GM21717 (cell line): ENCODE data around the gene LYPD8.

Experiments used
- ATAC-seq: cut with Tn5 transposase; IDR thresholded peaks from one replicate; pipeline ENCODE4 v1.9.1; 2021; ENCODE audit warnings: mild to moderate bottlenecking, moderate library complexity; ENCODE audit not compliant: unreplicated experiment

Gene LYPD8

DNA sequence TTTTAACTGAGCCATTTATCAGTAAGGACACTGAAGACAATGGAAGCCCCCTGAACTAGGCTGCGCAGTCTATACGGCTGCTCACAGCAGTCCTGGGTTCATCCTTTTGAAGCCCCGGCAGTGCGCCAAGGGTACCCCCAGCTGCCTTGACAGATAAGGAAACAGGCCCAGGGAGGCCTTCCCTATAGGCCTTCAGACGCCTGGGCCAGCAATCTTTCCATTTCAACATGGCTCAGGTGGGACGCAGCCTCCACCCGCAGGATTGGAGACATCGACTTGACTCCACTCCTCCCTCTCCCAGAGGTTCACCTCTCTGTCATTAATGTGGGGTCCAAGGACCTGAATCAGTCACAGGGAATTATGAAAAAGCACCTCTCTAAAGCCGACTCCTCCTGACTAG, 2.8 kb upstream of the LYPD8 start:
- ATAC-seq, result no peak

DNA sequence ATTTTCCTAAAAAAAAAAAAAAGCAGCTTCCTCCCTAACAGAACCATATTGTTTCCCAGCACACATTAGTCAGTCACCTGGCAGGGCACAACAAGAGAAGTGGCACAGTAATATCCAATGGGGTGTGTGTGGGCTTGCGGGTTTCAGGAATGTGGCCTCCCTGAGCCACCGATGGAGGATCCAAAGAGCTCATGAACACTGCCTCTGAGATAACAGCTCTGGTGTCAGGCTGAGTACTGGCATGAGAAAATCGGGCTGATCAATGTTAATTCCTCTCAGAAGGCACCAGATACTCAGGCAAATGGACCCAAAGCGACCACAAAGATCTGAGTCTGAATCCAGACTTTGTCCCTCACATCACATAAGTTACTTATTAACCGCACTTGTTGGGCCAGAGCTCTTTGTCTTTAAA, 2.2 kb upstream of the LYPD8 start:
- no peak for ATAC-seq

DNA sequence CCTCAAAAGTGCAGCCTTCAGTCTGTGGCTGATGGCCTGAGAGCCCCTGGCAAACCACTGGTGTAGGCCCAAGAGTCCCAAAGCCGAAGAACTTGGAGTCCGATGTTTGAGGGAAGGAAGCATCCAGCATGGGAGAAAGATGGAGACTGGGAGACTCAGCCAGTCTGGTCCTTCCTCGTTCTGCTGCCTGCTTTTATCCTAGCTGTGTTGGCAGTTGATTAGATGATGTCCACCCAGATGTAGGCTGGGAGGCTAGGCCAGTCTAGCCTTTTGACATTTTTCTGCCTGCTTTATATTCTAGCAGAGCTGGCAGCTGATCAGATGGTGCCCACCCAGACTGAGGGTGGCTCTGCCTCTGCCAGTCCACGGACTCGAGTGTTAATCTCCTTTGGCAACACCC, 1.1 kb upstream of the LYPD8 start:
- ATAC-seq, result no peak

DNA sequence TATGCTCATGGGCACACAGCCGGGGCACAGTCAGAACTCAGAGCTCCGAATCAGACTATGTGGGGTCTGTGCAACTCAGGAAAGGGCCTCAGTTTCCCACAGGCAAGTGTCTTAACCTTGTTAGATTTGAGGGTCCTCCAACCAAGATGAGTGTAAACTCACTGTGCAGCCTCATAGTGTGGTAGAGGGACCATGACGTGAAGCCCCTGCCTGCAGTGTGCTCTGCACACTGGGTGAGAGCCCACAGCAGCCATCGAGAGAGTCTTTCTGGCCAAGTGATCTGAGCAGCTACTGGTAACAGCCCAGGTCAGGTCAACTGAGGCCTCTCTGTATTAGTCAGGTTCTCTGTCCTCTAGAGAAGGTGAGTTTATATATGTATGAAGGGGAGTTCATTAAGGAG, 592 bp upstream of the LYPD8 start:
- ATAC-seq, result no peak

DNA sequence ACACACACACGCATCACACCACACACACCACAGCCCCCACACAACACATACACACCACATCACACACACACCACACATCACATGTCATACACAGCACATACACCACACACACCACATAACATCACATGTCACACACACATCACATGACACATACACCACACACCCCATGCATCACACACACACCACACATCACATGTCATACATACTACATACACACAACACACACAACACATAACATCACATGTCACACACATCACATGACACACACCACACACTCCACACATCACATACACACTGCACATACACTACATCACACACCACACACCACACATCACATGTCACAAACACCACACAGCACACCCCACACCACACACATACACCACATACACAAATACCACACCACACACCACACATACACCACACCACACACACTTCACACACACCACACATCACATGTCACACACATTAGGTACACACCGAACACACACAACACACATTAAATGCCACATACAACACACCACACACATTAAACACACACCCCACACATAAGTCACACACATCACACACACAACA, 1.8 kb downstream of the LYPD8 start:
- no peak for ATAC-seq

DNA sequence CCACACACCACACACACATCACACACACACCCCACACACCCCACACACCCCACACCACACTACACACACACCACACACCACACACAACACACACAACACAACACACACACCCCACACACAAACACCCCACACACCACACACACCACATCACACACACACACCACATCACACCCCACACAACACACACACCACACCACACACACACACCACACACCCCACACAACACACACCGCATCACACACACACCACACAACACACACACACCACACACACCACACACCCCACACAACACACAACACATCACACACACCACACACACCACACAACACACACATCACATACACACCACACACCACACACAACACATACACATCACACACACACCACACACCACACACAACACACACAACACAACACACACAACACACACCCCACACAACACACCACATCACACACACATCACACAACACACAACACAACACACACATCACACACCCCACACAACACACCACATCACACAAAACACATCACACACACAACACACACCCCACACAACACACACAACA, 2.4 kb downstream of the LYPD8 start:
- ATAC-seq, result no peak

DNA sequence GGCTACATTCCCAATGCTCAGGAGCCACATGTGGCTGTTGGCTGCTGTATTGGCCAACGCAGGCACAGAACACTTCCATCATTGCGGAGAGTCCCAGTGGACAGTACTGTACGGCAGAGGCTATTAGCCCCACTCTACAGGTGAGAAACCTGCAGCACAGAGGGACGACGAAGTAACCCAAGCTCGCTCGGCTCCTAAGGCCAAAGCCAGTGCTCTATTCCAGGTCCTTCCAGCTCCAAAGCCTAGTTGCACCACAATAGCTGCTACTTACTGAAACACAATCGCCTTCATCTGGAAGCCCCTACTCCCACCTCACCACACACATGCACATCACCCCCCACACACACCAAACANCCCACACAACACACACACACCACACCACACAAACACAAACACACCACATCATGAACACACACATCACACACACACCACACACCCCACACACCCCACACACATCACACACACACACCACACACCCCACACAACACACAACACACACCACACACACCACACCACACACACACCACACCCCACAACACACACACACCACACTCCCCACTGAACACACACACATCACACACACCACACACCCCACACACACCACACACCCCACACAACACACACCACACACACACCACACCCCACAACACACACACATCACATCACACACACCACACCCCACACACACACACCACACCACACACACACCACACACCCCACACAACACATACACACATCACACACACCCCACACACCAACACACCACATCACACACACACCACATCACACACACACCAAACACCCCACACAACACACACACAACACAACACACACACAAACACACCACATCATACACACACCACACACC, 3.2 kb downstream of the LYPD8 start:
- ATAC-seq, result no peak

DNA sequence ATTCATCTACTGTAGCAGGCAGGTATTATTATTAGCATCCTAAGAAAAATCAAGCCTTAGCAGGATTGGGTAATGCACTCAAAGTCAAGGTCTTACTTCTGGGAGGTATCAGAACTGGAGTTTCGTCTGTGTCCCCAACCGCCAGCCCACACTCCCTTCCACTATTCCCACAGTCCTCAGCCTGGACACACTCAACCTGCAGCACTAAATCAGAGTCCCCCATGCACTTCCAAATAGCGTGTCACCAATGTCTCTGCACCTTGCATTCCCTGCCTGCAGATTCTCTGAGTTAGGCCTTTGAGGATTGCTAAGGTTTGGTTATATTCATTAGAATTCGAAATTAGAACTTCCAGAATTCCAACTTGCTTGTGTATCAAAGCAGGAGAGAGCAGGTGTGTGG, 3.9 kb downstream of the LYPD8 start:
- no peak for ATAC-seq

DNA sequence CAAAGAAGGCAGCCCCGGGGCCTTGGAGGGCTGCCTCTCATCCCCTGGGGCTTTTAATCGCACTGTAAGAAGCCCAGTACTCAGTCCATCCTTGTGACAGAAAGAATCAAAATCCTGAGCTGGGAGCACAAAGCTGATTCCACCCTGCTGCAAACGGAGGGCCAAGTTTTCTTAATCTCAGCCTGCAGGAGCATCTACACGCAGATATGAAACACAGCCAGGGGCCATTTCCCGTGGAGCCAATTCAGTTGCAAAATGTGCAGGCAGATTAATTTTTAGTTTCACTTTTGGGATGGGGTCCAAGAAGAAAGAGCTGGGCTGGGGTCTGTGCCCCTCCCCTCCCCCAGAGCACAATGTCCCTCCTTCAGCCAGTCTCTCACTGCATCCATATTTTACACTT, 4.4 kb downstream of the LYPD8 start:
- no peak for ATAC-seq

DNA sequence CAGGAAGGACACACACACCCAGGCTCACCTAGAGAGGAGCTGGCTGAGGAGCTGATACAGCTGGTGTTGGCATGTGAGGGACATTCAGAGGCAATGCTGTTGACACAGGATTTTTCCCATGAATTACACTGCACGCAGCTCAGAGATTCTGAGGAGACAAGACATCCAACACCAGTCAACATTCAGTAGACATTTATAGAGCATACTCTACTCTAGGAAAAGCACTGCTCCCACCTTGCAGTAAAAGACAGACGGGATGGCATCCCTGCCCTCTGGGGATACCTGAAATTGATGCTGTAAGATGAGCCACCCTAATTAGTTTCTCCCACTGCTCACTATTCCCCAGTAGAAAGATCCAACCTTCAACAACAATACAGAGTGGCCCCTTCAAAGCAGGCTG, 5.1 kb downstream of the LYPD8 start:
- no peak for ATAC-seq

DNA sequence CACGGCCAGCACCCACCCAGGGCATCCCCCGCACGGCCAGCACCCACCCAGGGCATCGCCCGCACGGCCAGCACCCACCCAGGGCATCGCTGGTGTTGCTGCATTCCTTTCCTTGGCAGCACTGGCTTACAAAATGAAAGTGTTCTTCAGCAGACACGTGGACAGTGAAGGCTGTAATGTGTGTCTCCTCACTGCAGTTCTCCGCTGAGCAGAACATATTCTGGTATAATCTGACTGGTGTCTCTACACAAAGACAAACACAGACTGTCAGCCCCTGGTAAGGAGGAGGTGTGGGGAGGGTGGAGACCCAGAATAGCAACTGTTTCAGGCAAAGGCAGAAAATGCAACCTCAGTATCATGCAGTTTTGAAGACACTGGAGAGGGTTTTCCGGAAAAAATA, 7.3 kb downstream of the LYPD8 start:
- ATAC-seq, result no peak

DNA sequence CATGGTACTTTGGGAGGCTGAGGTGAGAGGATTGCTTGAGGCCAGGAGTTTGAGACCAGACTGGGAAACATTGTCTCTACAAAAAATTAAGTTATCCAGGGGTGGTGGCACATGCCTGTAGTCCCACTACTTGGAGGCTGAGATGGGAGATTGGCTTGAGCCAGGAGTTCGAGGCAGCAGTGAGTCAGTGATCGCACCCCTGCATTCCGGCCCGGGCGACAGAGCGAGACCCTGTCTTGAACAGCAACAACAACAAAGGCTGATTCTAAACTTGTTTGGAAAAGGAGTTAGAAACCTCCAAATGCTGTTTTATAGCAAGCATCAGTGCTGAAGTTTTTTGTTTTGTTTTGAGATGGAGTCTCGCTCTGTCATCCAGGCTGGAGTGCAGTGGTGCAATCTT, 14.7 kb downstream of the LYPD8 start:
- no peak for ATAC-seq

DNA sequence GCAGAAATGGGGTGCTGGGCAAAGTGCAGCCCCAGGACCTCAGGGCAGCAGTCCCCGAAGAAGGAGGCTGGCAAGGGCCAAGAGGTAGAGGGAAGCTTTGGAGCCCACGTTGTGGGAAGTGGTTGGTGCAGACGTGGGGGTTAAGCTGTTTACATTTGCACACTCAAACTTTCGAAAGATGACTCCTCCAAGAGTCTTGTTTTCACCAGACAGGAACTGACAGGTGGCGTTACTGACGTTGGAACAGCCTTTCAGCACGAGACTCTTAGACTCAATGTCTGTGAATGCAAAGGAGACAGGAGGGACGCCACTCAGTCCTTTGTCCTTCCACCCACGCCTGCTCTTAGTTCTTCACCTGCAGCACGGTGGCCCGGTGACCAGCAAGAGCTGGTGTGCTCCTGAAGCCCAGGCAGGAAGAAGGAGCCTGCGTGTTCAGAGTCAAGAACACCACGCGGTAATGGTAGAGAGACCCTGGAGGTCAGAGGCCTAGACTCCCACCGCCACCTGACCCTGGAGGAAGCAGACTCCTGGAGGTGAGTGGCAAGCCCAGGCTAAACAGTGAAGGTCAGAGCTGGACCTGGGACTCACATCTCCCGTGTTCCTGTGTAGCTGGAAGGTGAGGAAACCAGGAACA, 15.9 kb downstream of the LYPD8 start:
- no peak for ATAC-seq

DNA sequence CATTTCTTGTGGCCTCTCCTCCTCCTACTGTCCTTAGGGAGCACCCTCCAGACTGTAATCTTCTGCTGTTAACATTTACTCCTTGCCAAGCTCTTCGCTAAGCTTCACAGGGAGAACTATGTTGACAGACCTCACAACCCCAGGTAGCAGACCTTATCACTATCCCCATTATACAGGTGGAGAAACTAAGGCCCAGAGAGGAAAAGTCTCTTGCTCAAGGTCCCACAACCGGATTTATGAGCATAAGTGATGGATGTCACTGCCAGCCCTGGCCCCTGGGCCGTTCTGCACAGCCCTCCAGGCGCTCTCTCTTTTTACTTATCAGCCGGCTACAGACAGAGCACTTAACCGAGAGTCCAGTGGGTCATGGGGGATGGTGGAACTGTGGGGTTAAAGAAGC, 18.1 kb downstream of the LYPD8 start:
- ATAC-seq, result no peak

DNA sequence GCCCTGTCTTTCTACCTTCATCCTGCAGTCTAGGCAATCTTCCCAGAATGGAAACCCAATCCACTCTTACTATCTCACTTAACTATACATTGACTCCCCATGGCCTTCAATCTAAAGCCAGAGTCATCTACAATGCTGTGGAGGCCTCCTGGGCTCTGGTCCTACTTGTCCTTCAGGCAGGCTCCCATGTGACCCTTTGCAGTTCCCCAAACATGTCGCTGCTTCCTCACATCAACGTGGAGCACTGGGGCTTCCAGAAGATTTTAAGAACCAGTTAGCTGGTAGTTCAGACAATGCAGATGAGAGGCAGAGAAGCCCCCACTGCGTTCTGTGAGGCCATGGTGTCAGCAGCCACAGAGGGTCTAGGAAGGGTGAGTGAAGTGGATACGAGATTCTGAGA, 18.6 kb downstream of the LYPD8 start:
- ATAC-seq, result no peak

DNA sequence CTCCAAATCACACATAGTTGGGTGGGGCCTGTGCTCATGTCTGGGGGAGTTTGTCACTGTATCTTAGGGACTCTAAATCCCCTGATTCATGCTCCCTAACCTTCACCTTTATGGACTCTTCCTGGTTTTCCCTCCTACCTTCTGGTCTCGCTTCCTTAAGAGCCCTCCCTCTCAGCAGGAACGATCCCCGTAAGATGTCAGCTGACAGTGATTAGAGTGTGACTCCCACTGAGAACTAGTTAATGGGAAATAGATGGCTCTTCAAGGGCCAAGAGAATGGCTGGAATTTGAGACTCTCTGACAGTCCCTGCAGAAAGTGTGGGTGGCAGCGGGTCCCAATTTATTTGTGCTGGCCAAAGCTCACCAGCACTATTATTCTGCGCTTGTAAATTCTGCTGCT, 22.0 kb downstream of the LYPD8 start:
- ATAC-seq, result no peak

DNA sequence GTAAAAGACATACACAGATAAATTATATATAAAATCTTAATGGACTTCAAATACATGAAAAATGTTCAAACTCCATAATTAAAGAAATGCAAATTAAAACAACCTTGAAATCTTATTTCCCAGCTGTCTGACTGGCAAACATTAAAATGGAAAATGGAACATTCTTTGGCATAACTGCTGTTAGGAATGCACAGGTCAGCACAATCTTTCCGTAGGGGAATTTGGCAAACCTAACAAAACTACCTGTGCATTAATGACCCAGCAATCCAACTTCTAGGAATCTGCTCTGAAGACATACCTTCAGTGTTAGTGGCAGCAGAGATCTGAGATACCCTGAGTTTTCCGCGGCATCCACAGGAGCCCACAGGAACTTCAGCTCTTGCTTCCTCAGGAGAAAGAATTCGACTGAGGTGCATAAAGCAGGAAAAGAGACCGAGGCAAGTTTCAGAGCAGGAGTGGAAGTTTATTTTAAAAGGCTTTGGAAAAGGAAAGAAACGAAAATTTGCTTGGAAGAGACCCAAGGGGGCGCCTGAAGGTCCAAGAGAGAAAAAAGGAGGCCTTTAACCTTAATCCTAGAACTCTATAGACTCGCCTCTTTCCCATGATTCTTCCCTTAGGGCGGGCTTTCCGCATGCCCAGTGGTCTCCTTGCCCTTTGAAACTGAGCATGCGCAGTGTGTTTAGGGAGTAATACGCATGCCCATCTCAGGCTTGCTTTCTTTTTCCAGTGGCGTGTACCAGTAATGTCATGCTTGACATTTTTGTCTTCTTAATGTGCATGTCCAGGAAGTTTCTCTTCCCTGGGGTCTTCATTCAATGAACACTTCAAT, 24.8 kb downstream of the LYPD8 start:
- no peak for ATAC-seq

DNA sequence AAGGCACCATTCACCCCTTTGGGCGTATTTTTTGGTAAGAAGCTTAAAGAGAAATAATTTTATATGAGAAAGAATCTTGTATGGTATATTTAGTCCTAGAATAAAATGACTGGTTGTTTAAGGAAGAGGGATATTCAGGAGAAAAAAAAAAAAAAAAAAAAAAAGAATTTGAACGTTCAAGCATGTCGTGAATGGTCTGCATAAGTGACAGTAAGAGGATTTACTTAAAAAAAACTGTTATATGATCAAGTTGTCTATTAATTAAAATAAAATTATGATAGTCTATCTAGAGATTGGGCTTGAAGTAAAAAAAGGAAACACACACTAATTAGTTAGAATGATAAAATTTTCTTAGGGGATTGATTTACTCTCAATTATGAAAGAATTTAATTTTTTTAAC, 41.3 kb downstream of the LYPD8 start:
- ATAC-seq, result no peak

DNA sequence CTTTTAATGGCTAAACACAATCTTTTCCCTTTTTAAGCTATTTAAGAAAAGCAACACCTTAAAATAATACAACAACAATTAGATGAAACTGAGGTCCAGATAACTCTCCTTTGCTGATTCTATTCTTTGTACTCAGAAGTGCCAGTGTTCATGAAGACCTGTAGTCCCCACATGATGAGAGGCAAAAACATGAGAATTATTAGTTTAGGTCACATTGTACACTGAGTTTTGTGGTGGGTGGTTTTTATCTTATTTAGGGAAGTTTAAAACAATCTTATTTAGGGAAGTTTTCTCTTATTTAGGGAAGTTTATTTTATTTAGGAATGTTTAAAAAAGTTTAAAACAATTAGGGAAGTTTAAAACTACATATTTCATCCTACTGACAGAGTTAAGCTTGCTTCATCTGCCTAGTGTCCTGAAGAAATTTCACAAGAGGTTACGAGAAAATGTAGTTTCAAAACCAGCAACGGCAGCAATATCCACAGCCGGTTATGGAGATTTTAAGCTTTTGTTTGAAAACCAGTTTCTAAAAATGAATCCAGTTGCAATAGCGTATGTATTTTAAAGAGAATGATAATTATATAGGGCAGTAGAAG, 45.2 kb downstream of the LYPD8 start:
- no peak for ATAC-seq

DNA sequence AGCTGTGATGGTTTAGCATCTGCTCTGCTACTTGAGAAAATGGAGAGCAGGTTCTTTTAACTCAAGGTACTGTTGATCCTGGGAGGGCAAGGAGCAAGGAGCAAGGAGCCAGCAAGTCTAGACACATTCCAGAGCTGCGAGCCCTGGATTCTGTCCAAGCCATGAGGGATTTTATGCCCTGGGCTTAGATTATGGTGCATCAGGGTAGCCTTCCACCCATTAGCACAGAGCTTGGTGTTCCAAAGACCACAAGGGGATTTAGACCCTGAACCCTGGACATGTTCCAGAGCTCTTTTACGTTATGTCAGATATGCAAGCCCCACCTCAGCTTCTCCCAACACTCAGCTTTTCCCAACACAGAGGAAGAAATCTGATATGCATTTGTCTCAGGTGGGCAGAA, 51.0 kb downstream of the LYPD8 start:
- no peak for ATAC-seq

DNA sequence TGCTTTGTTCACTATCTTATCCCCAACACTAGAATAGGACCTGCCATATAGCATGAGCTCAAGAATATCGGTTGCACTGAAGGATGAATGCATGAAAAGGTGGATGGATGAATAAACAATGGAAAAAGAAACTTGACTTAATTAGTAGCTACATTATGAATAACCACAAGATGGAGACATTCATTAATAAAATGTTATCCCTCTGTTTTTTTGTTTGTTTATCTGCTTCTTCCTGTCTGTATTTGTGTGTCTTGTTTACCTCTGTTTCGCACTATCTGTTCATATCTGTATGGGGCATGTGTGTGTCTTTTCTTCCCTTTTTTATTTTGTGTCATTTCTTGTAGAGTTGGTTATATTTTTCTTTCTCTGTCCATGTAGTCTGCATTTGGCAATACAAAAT, 51.9 kb downstream of the LYPD8 start:
- ATAC-seq, result no peak
